RWPE2 (cell line): ENCODE measurements around the gene TLE7.

Experiments used
- ATAC-seq: fragments of 200-7000 bp; cut with Tn5 transposase; 3 replicates; pipeline ENCODE4 v1.9.1; 2021; ENCODE audit warnings: low read depth
- DNase-seq: peaks from one replicate; pipeline ENCODE4 v3.0.0-alpha.2; 2020; ENCODE audit warnings: low spot score
- H3K27ac ChIP-seq: fragments of 450-650 bp; 2 replicates; pipeline ENCODE4 v1.5.1; 2017; ENCODE audit warnings: mild to moderate bottlenecking; ENCODE audit not compliant: poor library complexity, severe bottlenecking
- H3K27me3 ChIP-seq: fragments of 250-450 bp; sonication (Bioruptor Pico); 2 replicates; pipeline ENCODE4 v1.5.1; 2021; ENCODE audit warnings: mild to moderate bottlenecking, moderate library complexity; ENCODE audit not compliant: insufficient read depth, poor library complexity, severe bottlenecking
- H3K36me3 ChIP-seq: fragments of 250-450 bp; sonication (Bioruptor Pico); 2 replicates; pipeline ENCODE4 v1.5.1; 2020; ENCODE audit warnings: low read depth, mild to moderate bottlenecking, moderate library complexity
- H3K4me1 ChIP-seq: fragments of 250-450 bp; sonication (Bioruptor Pico); 2 replicates; pipeline ENCODE4 v1.5.1; 2021; ENCODE audit warnings: mild to moderate bottlenecking, moderate library complexity; ENCODE audit not compliant: insufficient read depth, poor library complexity, severe bottlenecking
- H3K4me3 ChIP-seq: fragments of 250-450 bp; sonication (Bioruptor Pico); 2 replicates; pipeline ENCODE4 v1.5.1; 2021; ENCODE audit warnings: mild to moderate bottlenecking, moderate library complexity; ENCODE audit not compliant: severe bottlenecking
- H3K9me3 ChIP-seq: fragments of 250-450 bp; sonication (Bioruptor Pico); 2 replicates; pipeline ENCODE4 v1.5.1; 2021; ENCODE audit warnings: mild to moderate bottlenecking, moderate library complexity; ENCODE audit not compliant: severe bottlenecking
- TF ChIP-seq, protein P1 (sequence below): fragments of 450-650 bp; IDR thresholded peaks from one replicate; pipeline ENCODE4 v1.5.1; 2017; ENCODE audit warnings: mild to moderate bottlenecking, moderate library complexity; ENCODE audit not compliant: poor library complexity, severe bottlenecking

Gene TLE7

DNA sequence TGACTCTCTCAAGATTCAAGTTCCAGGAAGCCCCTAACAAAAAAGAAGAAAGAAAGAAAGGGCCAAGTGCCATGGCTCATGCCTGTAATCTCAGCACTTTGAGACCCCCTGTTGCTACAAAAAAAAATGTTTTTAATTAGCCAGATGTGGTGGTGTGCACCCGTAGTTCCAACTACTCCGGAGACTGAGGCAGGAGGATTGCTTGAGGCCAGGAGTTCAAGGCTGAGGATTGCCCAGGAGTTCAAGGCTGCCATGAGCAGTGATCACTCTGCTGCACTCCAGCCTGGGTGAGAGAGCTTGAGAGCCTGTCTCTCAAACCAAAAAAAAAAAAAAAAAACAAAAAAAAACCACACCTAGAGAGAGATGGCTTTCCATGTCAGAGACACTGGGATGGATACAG lies 18.8 kb downstream of the TLE7 start:
- Histone ChIP-seq H3K4me3 (no peak overlapping the region), H3K9me3 (no peaks in the 10 kb centered on the region), H3K27ac (no peak overlapping the region), H3K27me3 (peaks cover 7% of the 10 kb centered on the region), H3K36me3 (no peaks in the 10 kb centered on the region), H3K4me1 (no peaks in the 10 kb centered on the region)
- TF ChIP-seq, protein P1, sequence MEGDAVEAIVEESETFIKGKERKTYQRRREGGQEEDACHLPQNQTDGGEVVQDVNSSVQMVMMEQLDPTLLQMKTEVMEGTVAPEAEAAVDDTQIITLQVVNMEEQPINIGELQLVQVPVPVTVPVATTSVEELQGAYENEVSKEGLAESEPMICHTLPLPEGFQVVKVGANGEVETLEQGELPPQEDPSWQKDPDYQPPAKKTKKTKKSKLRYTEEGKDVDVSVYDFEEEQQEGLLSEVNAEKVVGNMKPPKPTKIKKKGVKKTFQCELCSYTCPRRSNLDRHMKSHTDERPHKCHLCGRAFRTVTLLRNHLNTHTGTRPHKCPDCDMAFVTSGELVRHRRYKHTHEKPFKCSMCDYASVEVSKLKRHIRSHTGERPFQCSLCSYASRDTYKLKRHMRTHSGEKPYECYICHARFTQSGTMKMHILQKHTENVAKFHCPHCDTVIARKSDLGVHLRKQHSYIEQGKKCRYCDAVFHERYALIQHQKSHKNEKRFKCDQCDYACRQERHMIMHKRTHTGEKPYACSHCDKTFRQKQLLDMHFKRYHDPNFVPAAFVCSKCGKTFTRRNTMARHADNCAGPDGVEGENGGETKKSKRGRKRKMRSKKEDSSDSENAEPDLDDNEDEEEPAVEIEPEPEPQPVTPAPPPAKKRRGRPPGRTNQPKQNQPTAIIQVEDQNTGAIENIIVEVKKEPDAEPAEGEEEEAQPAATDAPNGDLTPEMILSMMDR: no peak
- DNase-seq (no peak), ATAC-seq (no peak)

DNA sequence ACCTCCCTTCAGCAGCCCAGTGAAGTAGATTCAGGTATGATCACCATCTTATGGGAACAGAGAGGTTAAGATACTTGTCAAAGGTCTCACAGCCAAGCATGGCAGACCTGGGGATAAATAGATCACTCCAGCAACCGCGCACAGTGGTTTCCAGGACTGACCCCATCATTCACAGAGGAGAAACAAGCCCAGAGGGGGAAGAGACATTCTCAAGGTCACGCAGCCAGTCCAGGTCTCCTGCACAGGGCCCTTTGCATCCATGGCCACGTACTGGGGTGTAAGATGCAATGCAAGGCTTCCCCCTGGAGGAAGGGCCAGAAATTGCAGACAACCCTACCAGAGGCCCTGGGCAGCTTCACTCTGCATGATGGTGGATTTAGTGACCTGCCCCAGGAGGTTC lies 19.9 kb downstream of the TLE7 start:
- Histone ChIP-seq H3K36me3 (no peaks in the 10 kb centered on the region), H3K27ac (no peak overlapping the region), H3K4me3 (no peak overlapping the region), H3K27me3 (peaks cover 7% of the 10 kb centered on the region), H3K4me1 (no peaks in the 10 kb centered on the region), H3K9me3 (no peaks in the 10 kb centered on the region)
- TF ChIP-seq, protein P1: peak; percentile 31
- no peak for DNase-seq
- ATAC-seq: no peak

- Histone ChIP-seq H3K27me3 (peaks cover 17% of the 10 kb centered on the region), H3K9me3 (no peaks in the 10 kb centered on the region), H3K4me1 (no peaks in the 10 kb centered on the region), H3K36me3 (no peaks in the 10 kb centered on the region), H3K4me3 (no peak overlapping the region), H3K27ac (no peak overlapping the region)
- ATAC-seq (no peak), DNase-seq (no peak)
- TF ChIP-seq, protein P1: no peak
These were observed 27.8 kb downstream of the TLE7 start for GRCh38 chr16:71414038-71414437.

GRCh38 chr16:71413341-71413740 lies 28.5 kb downstream of the TLE7 start:
- no peak for ATAC-seq
- Histone ChIP-seq H3K27ac (no peak overlapping the region), H3K4me1 (no peaks in the 10 kb centered on the region), H3K27me3 (peaks cover 22% of the 10 kb centered on the region), H3K36me3 (no peaks in the 10 kb centered on the region), H3K4me3 (no peak overlapping the region), H3K9me3 (no peaks in the 10 kb centered on the region)
- TF ChIP-seq, protein P1: no peak
- DNase-seq: no peak

- no peak overlapping the region for H3K27ac ChIP-seq
- H3K27me3 ChIP-seq: peaks cover 28% of the 10 kb centered on the region
- TF ChIP-seq, protein P1: peak; percentile 90
- H3K9me3 ChIP-seq: no peaks in the 10 kb centered on the region
- H3K4me3 ChIP-seq: no peak overlapping the region
- H3K4me1 ChIP-seq: no peaks in the 10 kb centered on the region
- DNase-seq (no peak), ATAC-seq (peak; percentile 82)
- no peaks in the 10 kb centered on the region for H3K36me3 ChIP-seq
These were observed 29.3 kb downstream of the TLE7 start for GRCh38 chr16:71412270-71413160.
